GM19240 (cell line): ENCODE results near the gene FBXL5.

Experiments used
- DNase-seq: peaks from one replicate; pipeline ENCODE4 v3.0.0; 2011; ENCODE audit warnings: low spot score; ENCODE audit not compliant: insufficient read length

FBXL5 gene

GRCh38 chr4:15677507-15677988, 22.4 kb upstream of the FBXL5 start:
- DNase-seq: no peak

- DNase-seq: no peak
Measured at GRCh38 chr4:15676899-15677298, 21.7 kb upstream of the FBXL5 start.

GRCh38 chr4:15676039-15676438, 20.9 kb upstream of the FBXL5 start:
- DNase-seq: no peak

- no peak for DNase-seq
Measured at GRCh38 chr4:15675356-15675755, 20.2 kb upstream of the FBXL5 start.

- DNase-seq: no peak
Measured at GRCh38 chr4:15674926-15675325, 19.8 kb upstream of the FBXL5 start.

- no peak for DNase-seq
Measured at GRCh38 chr4:15674046-15674445, 18.9 kb upstream of the FBXL5 start.

GRCh38 chr4:15673337-15673736, 18.2 kb upstream of the FBXL5 start:
- DNase-seq: no peak

- no peak for DNase-seq
Measured at GRCh38 chr4:15672101-15672500, 16.9 kb upstream of the FBXL5 start.

- DNase-seq: no peak
Measured at GRCh38 chr4:15670576-15670975, 15.4 kb upstream of the FBXL5 start.

GRCh38 chr4:15668566-15669435, 13.6 kb upstream of the FBXL5 start:
- DNase-seq: no peak

- no peak for DNase-seq
Measured at GRCh38 chr4:15667006-15667405, 11.8 kb upstream of the FBXL5 start.

GRCh38 chr4:15665753-15666365, 10.7 kb upstream of the FBXL5 start:
- no peak for DNase-seq

- no peak for DNase-seq
Measured at GRCh38 chr4:15659768-15660570, 4.8 kb upstream of the FBXL5 start.

GRCh38 chr4:15658781-15659180, 3.6 kb upstream of the FBXL5 start:
- DNase-seq: no peak

GRCh38 chr4:15658136-15658770, 3.1 kb upstream of the FBXL5 start:
- no peak for DNase-seq

GRCh38 chr4:15657366-15657765, 2.2 kb upstream of the FBXL5 start:
- DNase-seq: no peak

- no peak for DNase-seq
Measured at GRCh38 chr4:15656038-15656470, 897 bp upstream of the FBXL5 start.

GRCh38 chr4:15654593-15655222, 449 bp downstream of the FBXL5 start:
- DNase-seq: peak; percentile 13

GRCh38 chr4:15653864-15654592, 1.1 kb downstream of the FBXL5 start:
- DNase-seq: no peak

GRCh38 chr4:15653420-15653819, 1.7 kb downstream of the FBXL5 start:
- DNase-seq: no peak
